H54 (cell line): ENCODE data around the gene TNNI3K.

Source experiments
- DNase-seq: peaks from one replicate; pipeline ENCODE4 v3.0.0; 2011; ENCODE audit warnings: low spot score, mixed read lengths; ENCODE audit not compliant: insufficient read length
- FAIRE-seq: peaks from 3 replicates; lab custom pipeline; 2011; peaks lifted over from hg19 to GRCh38; lab: Jason Lieb, UNC
- POLR2A ChIP-seq: IDR thresholded peaks from 2 replicates; pipeline ENCODE4 v1.6.1; 2011; ENCODE audit warnings: low read depth, mild to moderate bottlenecking, low read length

Gene TNNI3K

GRCh38 chr1:74523873-74524480, 288.8 kb downstream of the TNNI3K start:
- DNase-seq = no peak
- FAIRE-seq = no peak
- TF ChIP-seq POLR2A = no peak

GRCh38 chr1:74526708-74527107, 291.5 kb downstream of the TNNI3K start:
- no peak for DNase-seq
- no peak for FAIRE-seq
- TF ChIP-seq POLR2A = no peak

GRCh38 chr1:74528123-74528522, 292.9 kb downstream of the TNNI3K start:
- DNase-seq = no peak
- TF ChIP-seq POLR2A = no peak
- no peak for FAIRE-seq

GRCh38 chr1:74530892-74531291, 295.7 kb downstream of the TNNI3K start:
- FAIRE-seq = no peak
- DNase-seq = no peak
- TF ChIP-seq POLR2A = no peak

- no peak for TF ChIP-seq POLR2A
- FAIRE-seq (no peak), DNase-seq (no peak)
Measured at GRCh38 chr1:74531796-74532195, 296.6 kb downstream of the TNNI3K start.

- DNase-seq (peak; percentile 7), FAIRE-seq (peak; percentile 23)
- TF ChIP-seq POLR2A = no peak
Measured at GRCh38 chr1:74534241-74534640, 299.1 kb downstream of the TNNI3K start.

GRCh38 chr1:74545821-74546220, 310.6 kb downstream of the TNNI3K start:
- no peak for FAIRE-seq
- no peak for TF ChIP-seq POLR2A
- DNase-seq = no peak

- FAIRE-seq (no peak), DNase-seq (no peak)
- TF ChIP-seq POLR2A = no peak
Measured at GRCh38 chr1:74548961-74549750, 314.0 kb downstream of the TNNI3K start.

GRCh38 chr1:74549932-74550331, 314.7 kb downstream of the TNNI3K start:
- no peak for FAIRE-seq
- DNase-seq = no peak
- TF ChIP-seq POLR2A = no peak

- FAIRE-seq (no peak), DNase-seq (no peak)
- no peak for TF ChIP-seq POLR2A
Measured at GRCh38 chr1:74570797-74571492, 335.8 kb downstream of the TNNI3K start.

- FAIRE-seq = no peak
Measured at GRCh38 chr1:74571493-74571800, 336.3 kb downstream of the TNNI3K start.

GRCh38 chr1:74571891-74572290, 336.7 kb downstream of the TNNI3K start:
- TF ChIP-seq POLR2A = no peak
- DNase-seq (no peak), FAIRE-seq (no peak)

More at GRCh38 chr1:74571493-74571800, 336.3 kb downstream of the TNNI3K start:
- no peak for DNase-seq
- no peak for TF ChIP-seq POLR2A

- TF ChIP-seq POLR2A = no peak
- no peak for FAIRE-seq
- DNase-seq = no peak
Measured at GRCh38 chr1:74578101-74578500, 342.9 kb downstream of the TNNI3K start.

GRCh38 chr1:74579425-74579824, 344.2 kb downstream of the TNNI3K start:
- FAIRE-seq = no peak
- no peak for TF ChIP-seq POLR2A
- DNase-seq = no peak
